DMS53 treated with DMSO at 0.1 percent for 48 hours (cell line): ENCODE measurements around the gene MRPL52.
"Not testable (repeated sequence)": the region's sequence is repeated elsewhere in the genome, so short reads cannot be mapped to it uniquely, and the experiment has no call there.

ENCODE experiments used
- DNase-seq: peaks from one replicate; lab custom pipeline; 2025; ENCODE audit not compliant: unreplicated experiment; lab: John Stamatoyannopoulos, UW

Gene MRPL52

GRCh38 chr14:22837750-22838538 lies 8.3 kb downstream of the MRPL52 start:
- no peak for DNase-seq

GRCh38 chr14:22838631-22839041 lies 8.9 kb downstream of the MRPL52 start:
- no peak for DNase-seq

GRCh38 chr14:22839159-22839779 lies 9.6 kb downstream of the MRPL52 start:
- no peak for DNase-seq

GRCh38 chr14:22841311-22841710 lies 11.6 kb downstream of the MRPL52 start:
- DNase-seq = no peak

- DNase-seq = no peak
These were observed 12.1 kb downstream of the MRPL52 start for GRCh38 chr14:22841769-22842168.

- DNase-seq = no peak
These were observed 12.8 kb downstream of the MRPL52 start for GRCh38 chr14:22842211-22843122.

- no peak for DNase-seq
These were observed 13.6 kb downstream of the MRPL52 start for GRCh38 chr14:22843123-22843925.

GRCh38 chr14:22844221-22845102 lies 14.8 kb downstream of the MRPL52 start:
- no peak for DNase-seq

GRCh38 chr14:22845103-22845394 lies 15.4 kb downstream of the MRPL52 start:
- DNase-seq = no peak

GRCh38 chr14:22845821-22846625 lies 16.3 kb downstream of the MRPL52 start:
- DNase-seq = no peak

GRCh38 chr14:22846811-22847307 lies 17.2 kb downstream of the MRPL52 start:
- DNase-seq = no peak

GRCh38 chr14:22847661-22848341 lies 18.1 kb downstream of the MRPL52 start:
- no peak for DNase-seq

GRCh38 chr14:22848351-22849164 lies 18.9 kb downstream of the MRPL52 start:
- no peak for DNase-seq

GRCh38 chr14:22849212-22849819 lies 19.6 kb downstream of the MRPL52 start:
- DNase-seq = no peak

- DNase-seq = no peak
These were observed 21.5 kb downstream of the MRPL52 start for GRCh38 chr14:22850944-22851764.

GRCh38 chr14:22852178-22852577 lies 22.5 kb downstream of the MRPL52 start:
- not testable (repeated sequence) for DNase-seq
